Renal cortex interstitium (tissue), 11 donors: ENCODE data around the gene A4GALT. TPM values are rescaled to one million over a fixed set of nuclear protein-coding genes. Genes with fewer than 3 reads are reported as not detected.

Source experiments
- DNase-seq, 11 donors: peaks; one replicate each; pipeline ENCODE4 v3.0.0-alpha.2; 2013; ENCODE audit warnings: low read depth in 9 of 11, low spot score in 4 of 11; ENCODE audit errors: extremely low read depth in 1 of 11
- polyA plus RNA-seq, 3 donors: library from polyadenylated mRNA; unstranded; fragments of 120-200 nt; gene quantifications; one replicate each; pipeline ENCODE4 v1.2.1, GENCODE V29; 2013; ENCODE audit not compliant: insufficient read length in 3 of 3

The A4GALT gene
- polyA plus RNA-seq, 3 donors = 15.2 to 22.2 (median 20.1) TPM

DNA sequence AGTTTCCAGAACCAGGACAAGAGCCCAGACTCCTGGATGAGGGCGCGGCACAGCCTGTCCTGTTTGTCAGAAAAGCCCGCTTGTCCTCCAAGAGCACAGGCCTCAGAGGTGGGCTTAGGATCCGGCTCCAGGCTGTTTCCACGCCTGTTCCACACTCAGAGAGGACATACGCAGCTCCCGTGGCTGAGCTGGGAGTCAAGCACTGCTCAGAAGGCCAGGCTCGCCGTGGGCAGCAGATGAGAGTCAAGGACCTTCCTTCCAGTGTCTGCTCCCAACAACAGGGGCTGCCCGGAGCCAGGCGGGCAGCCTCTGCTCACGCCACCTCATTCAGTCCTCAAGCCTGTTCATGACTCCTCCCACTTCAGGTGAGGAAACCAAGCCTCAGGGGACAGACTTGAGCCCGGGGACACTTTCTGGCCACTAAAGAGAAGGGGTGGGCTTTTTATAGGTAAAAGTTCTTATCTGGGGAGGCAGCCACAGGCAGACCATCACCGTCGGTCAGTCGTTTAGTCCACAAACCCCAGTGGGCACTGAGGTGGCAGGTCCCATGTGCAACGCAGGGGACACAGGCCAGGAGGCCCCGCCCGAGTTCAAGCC lies 75.2 kb downstream of the A4GALT start:
- no peak for DNase-seq

DNA sequence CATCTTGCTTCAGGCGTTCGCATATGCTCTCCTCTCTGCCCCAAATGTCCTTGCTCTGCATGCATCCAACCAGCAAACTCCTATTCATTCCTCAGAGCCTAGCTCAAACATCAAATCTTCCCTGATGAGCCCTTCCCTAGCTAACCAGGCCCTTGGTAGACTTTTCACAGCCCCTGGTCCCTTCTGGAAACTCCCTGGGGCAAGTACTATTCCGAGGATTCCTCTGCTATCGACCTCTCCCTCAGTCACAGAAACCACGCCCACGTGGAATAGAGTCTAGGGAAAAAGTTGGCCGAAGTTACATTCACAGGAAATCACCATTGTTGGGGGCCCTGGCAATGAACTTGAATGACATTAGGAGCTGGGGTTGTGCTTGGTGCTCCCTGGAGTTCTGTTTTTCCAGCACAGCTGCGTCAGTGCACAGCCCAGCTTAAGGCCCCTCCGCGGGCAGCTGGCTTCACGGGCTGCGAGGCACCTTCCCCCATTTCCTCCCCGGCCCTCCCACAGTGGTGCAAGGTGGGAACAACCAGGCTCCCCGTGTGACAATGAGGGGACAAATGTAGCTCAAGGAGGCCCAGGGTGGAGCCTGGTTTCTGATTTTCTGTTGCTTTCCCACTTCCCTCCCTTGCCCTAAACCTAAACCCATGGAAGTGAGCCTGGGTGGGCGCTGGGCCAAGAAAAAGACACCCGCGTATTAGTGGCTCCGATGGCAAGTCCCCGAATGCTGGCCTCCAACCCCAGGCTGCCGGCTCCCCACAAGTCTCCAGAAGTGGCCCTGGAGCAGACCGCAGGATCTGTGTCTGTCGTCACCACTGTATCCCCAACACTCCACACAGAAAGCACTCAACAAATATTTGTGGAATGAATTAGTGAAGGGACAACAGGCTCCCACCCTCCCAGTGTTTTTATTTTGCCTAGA lies 76.0 kb downstream of the A4GALT start:
- no peak for DNase-seq

DNA sequence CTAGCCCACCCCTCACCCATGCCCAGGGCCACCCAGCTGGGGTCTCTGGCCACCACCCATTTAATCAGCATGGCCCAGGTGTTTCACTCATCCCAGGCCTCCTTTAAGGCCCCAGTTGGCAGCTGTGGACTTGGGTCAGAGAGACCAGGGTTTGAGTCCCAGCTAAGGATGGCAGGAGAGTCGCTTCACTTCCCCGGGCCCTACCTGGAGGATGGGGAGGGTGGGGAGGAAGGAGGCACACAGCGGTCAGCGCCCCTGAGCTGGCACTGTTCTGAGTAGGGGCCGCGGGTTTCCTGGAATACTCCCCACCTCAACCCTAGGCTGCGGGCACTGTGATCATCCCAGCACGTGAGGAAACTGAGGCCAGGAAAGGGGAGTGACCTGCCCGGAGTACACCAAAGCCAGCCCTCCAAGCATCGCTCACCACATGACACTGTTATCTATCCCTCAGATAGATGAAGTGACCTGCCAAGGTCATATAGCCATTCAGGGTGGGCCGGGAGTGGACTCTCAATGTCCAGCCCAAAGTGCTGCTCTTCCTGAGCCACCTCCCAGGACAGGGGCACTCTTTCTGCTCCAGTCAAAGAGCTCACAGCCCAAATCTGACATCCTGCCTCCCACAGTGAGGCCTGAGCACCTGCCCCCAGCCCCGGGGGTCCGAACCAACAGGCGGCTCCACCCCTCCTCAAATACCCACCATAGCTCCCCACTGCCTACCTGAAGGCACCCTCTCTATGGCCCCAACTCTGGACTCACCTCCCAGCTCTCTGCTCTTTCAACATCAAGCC lies 76.8 kb downstream of the A4GALT start:
- no peak for DNase-seq

DNA sequence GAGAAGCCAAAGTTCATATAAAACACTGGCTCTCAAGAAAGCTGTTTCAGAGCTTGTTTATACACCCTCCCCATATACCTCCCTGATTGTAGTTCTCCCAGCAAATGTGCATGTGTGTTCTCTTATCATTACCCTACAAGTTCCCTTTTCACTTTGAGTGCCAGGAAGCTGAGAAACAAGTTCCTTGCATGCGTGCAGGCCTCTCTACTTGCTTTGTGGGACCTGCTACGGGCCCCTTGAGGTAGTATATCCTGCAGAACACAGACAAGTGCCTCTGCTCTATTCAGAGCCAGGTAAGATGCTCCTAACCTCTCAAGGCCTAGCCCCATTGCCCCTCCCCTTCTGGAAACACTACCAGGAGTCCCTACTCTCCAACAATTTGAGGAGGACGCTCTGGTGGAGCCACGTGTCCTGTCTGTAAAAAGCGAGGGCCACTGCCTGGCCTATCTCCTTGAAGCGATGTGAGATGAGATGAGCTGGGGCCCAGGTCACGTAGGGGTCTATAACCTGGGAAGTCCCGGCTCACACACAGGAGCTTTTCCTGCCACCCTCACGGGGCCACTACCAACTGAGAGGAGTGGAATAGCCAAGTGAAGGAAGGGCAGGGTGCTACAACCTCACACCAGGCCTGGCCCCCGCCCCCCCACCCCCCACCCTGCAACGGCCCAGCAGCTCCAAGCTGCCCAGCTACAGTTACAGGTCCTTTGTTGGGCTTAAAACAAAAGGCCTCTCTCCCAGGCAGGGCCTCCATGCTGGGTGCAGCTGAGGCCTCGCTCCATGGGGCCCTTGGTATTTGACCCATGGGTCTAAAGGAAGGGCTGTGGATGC lies 77.7 kb downstream of the A4GALT start:
- no peak for DNase-seq

Other genes with a start within 250 kb of the A4GALT start
- gene RRP7A, start 201.1 kb downstream of the A4GALT start, polyA plus RNA-seq = 10 to 100 TPM; 28.0 to 31.4 (median 29.3) TPM
- gene SERHL2, start 166.9 kb downstream of the A4GALT start, polyA plus RNA-seq = 1 to 10 TPM; 6.0 to 9.8 (median 6.6) TPM
- gene POLDIP3, start 106.0 kb downstream of the A4GALT start, polyA plus RNA-seq = 100 to 1,000 TPM; 101 to 118 (median 115) TPM
- under 1 TPM in 1 of 3 donors, not detected in 2; 0.34 TPM for gene ATP5MGL, start 80.3 kb downstream of the A4GALT start, polyA plus RNA-seq
- 100 to 1,000 TPM; 138 to 162 (median 144) TPM for gene CYB5R3, start 71.5 kb downstream of the A4GALT start, polyA plus RNA-seq
- gene ARFGAP3, start 136.4 kb upstream of the A4GALT start, polyA plus RNA-seq = 10 to 100 TPM; 49.1 to 51.9 (median 49.4) TPM